ENCODE measurements around the gene CXCL17. TPM values are rescaled to one million over a fixed set of nuclear protein-coding genes. Genes with fewer than 3 reads are reported as not detected.
A peak's percentile ranks its signal among the peaks of the same experiment; 100 is the strongest.

CXCL17 gene
- total RNA-seq, 1 experiment from 2014 or later: 1.1 TPM

GRCh38 chr19:42427313-42427712 lies 15.4 kb downstream of the CXCL17 start, which contains the start of gene LIPE:
LIPE (minus strand) TSS chr19:42427388; CDS start chr19:42427149, 239 bp downstream.
- no peak for TF ChIP-seq CTCF (IDR thresholded peaks at IDR 0.05; ENCODE audit: insufficient read depth in 1 of 2, low read depth in 1 of 2, low read length in 1 of 2, severe bottlenecking in 1 of 2, unreplicated experiment in 1 of 2)
- Mint-ChIP-seq H3K27ac (ENCODE audit: unreplicated experiment) (no peak within 1 kb of the TSS), H3K9me3 (ENCODE audit: unreplicated experiment) (no peaks in the 10 kb centered on the region), H3K27me3 (ENCODE audit: insufficient read depth, unreplicated experiment) (no peaks in the 10 kb centered on the region), H3K4me1 (ENCODE audit: low read depth, unreplicated experiment) (peaks cover 7% of the 10 kb centered on the region), H3K36me3 (ENCODE audit: insufficient read depth, unreplicated experiment) (peaks cover 17% of the 10 kb centered on the region), H3K4me3 (ENCODE audit: unreplicated experiment) (no peak within 1 kb of the TSS)
- H3K4me1 ChIP-seq: peaks cover 14% of the 10 kb centered on the region
- no peaks in the 10 kb centered on the region for H3K36me3 ChIP-seq (ENCODE audit: control insufficient read depth, insufficient read depth, low read length)
- POLR2A ChIA-PET: no interaction called here
- intact Hi-C loops (cut with micrococcal nuclease; ENCODE audit: unreplicated experiment): no loop called here
- H3K4me3 ChIP-seq (ENCODE audit: low read depth, low read length): no peak within 1 kb of the TSS
- no peak for DNase-seq
- no TSS peak for BruUV-seq (replicated peaks)
- H3K9me3 ChIP-seq: no peaks in the 10 kb centered on the region
- CTCF ChIA-PET: no interaction called here
- no peaks in the 10 kb centered on the region for H3K27me3 ChIP-seq (replicated peaks; ENCODE audit: control insufficient read depth, insufficient read depth, low read length)

GRCh38 chr19:42426643-42427042 lies 16.1 kb downstream of the CXCL17 start:
- Mint-ChIP-seq H3K27ac (ENCODE audit: unreplicated experiment) (no peak overlapping the region), H3K27me3 (ENCODE audit: insufficient read depth, unreplicated experiment) (no peaks in the 10 kb centered on the region), H3K36me3 (ENCODE audit: insufficient read depth, unreplicated experiment) (peaks cover 17% of the 10 kb centered on the region), H3K4me3 (ENCODE audit: unreplicated experiment) (no peak overlapping the region), H3K9me3 (ENCODE audit: unreplicated experiment) (no peaks in the 10 kb centered on the region), H3K4me1 (ENCODE audit: low read depth, unreplicated experiment) (peaks cover 7% of the 10 kb centered on the region)
- H3K27me3 ChIP-seq (replicated peaks; ENCODE audit: control insufficient read depth, insufficient read depth, low read length): no peaks in the 10 kb centered on the region
- no peak overlapping the region for H3K4me3 ChIP-seq (ENCODE audit: low read depth, low read length)
- intact Hi-C loops (cut with micrococcal nuclease; ENCODE audit: unreplicated experiment): no loop called here
- POLR2A ChIA-PET: interaction anchor here (0.6 kb wide), 1 partner anchor 1037 kb away, joined by 3 read pairs; no protein-coding TSS in a partner anchor
- H3K4me1 ChIP-seq: peaks cover 14% of the 10 kb centered on the region
- H3K9me3 ChIP-seq: no peaks in the 10 kb centered on the region
- CTCF ChIA-PET: interaction anchor here (0.9 to 1.0 kb wide), 2 partner anchors 12 to 13 kb away, joined by 3 read pairs; no protein-coding TSS in a partner anchor
- BruUV-seq (replicated peaks): no TSS peak
- no peak for DNase-seq
- H3K36me3 ChIP-seq (ENCODE audit: control insufficient read depth, insufficient read depth, low read length): no peaks in the 10 kb centered on the region
- TF ChIP-seq CTCF (IDR thresholded peaks at IDR 0.05; ENCODE audit: insufficient read depth in 1 of 2, low read depth in 1 of 2, low read length in 1 of 2, severe bottlenecking in 1 of 2, unreplicated experiment in 1 of 2): no peak

DNA sequence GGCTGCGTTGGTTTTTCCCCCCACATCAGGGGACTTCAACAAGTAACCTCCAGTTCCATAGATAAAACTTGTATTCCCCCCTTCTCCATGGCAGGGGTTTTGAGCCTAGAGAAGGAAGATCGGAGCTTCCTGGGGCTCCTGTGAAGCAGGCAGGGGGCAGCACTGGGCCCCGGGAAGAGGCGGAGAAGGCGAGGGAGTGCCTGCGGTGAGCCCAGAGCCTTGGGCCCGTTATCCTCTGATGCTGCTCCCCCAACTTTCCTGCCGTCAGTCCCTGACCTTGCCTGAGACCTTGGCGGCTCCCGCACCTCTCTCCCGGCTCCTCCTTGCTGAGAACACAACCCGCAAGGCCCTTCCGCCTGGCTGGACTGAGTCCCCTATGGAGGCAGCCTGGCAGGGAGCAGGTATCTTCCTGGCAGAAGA lies 18.0 kb downstream of the CXCL17 start:
- H3K27me3 ChIP-seq (replicated peaks; ENCODE audit: control insufficient read depth, insufficient read depth, low read length): no peaks in the 10 kb centered on the region
- H3K36me3 Mint-ChIP-seq (ENCODE audit: insufficient read depth, unreplicated experiment): peaks cover 17% of the 10 kb centered on the region
- H3K4me3 Mint-ChIP-seq (ENCODE audit: unreplicated experiment): peak overlapping the region; percentile 86
- peak in 1 of 2 experiments; percentile 2 for TF ChIP-seq CTCF (IDR thresholded peaks at IDR 0.05; ENCODE audit: insufficient read depth in 1 of 2, low read depth in 1 of 2, low read length in 1 of 2, severe bottlenecking in 1 of 2, unreplicated experiment in 1 of 2)
- ChIA-PET CTCF (interaction anchor here (0.7 to 1.0 kb wide), 2 partner anchors 8 to 125 kb away, joined by 3 to 5 read pairs; no protein-coding TSS in a partner anchor), POLR2A (no interaction called here)
- H3K9me3 ChIP-seq: no peaks in the 10 kb centered on the region
- H3K4me1 ChIP-seq: peaks cover 14% of the 10 kb centered on the region
- H3K4me1 Mint-ChIP-seq (ENCODE audit: low read depth, unreplicated experiment): peaks cover 22% of the 10 kb centered on the region
- no peak overlapping the region for H3K4me3 ChIP-seq (ENCODE audit: low read depth, low read length)
- DNase-seq: peak in 1 of 2 experiments; percentile 36
- no TSS peak for BruUV-seq (replicated peaks)
- H3K36me3 ChIP-seq (ENCODE audit: control insufficient read depth, insufficient read depth, low read length): no peaks in the 10 kb centered on the region
- no peak overlapping the region for H3K27ac Mint-ChIP-seq (ENCODE audit: unreplicated experiment)
- H3K27me3 Mint-ChIP-seq (ENCODE audit: insufficient read depth, unreplicated experiment): no peaks in the 10 kb centered on the region
- intact Hi-C loops (cut with micrococcal nuclease; ENCODE audit: unreplicated experiment): no loop called here
- no peaks in the 10 kb centered on the region for H3K9me3 Mint-ChIP-seq (ENCODE audit: unreplicated experiment)

Measured in Caco-2 (cell line).